IPS DF 6.9 (cell line): ENCODE results near the gene SH2D5.
A peak's percentile ranks its signal among the peaks of the same experiment; 100 is the strongest.

Source experiments
- DNase-seq: peaks from one replicate; pipeline ENCODE4 v3.0.0-alpha.2; 2013; ENCODE audit warnings: low read depth, low spot score
- H3K27ac ChIP-seq: one replicate; pipeline ENCODE4 v1.5.1; 2013; ENCODE audit warnings: low read length, control low read depth
- H3K27me3 ChIP-seq: 2 replicates; pipeline ENCODE4 v1.6.1; 2013; ENCODE audit warnings: mild to moderate bottlenecking, low read length; ENCODE audit not compliant: control insufficient read depth, insufficient read depth
- H3K36me3 ChIP-seq: 2 replicates; pipeline ENCODE4 v1.6.1; 2013; ENCODE audit warnings: low read length; ENCODE audit not compliant: control insufficient read depth, insufficient read depth
- H3K4me1 ChIP-seq: 2 replicates; pipeline ENCODE4 v1.6.1; 2013; ENCODE audit warnings: low read length; ENCODE audit not compliant: control insufficient read depth, insufficient read depth
- H3K4me3 ChIP-seq: 2 replicates; pipeline ENCODE4 v1.5.1; 2013; ENCODE audit warnings: mild to moderate bottlenecking, low read length
- H3K9me3 ChIP-seq: 2 replicates; pipeline ENCODE4 v1.6.1; 2013; ENCODE audit warnings: low read length, inconsistent platforms; ENCODE audit not compliant: control insufficient read depth, insufficient read depth
- WGBS: extraction: QIAGEN DNeasy Blood & Tissue Kit; methylation state at CpG from one replicate; pipeline ENCODE4 v1.1.7; 2013; ENCODE audit warnings: mixed read lengths, missing lambda C conversion rate; ENCODE audit not compliant: insufficient read length, insufficient coverage; 5-methylcytosine and 5-hydroxymethylcytosine counted together

Gene SH2D5

DNA sequence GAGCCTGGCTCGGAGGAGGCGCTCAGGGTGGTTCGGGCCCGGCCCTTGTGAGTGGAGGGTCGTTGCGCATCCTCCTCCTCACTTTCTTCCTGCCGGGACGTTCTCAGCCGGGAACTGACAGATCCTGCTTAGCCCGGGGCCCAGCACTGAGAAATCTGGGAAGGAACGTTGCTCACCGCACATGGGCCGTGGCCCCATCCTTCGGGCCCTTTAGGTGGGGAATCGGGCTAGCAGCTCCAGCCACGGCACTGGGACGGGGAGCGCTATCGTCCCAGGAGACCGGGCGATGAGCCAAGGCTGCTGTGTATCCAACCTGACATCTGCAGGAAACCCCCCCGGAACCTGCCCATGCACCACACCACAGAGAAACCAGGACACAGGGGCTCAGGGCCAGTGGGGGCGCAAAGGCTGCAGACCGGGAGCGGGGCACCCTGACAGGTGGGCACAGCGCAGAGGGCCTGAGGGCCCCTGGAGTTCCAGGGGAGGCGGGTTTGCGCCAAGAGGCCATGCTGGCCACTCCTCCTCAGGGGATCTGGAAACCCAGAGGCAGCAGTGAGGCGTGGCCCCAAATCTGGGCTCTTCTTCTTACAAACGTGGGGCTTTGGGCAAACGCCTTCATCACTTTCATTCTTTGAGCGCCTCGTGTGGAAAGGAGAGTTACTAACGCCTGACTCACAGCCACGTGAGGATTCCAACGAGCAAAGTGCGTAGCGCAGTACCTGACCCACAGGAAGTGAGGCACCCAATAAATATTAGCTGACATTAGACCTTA lies at the start of gene SH2D5:
Gene SH2D5, minus strand, starts transcription at position 116 of the 772 bp plus-strand sequence. CDS start 4,659 bp downstream, outside the sequence.
- H3K9me3 ChIP-seq, result no peaks in the 10 kb centered on the region
- no peak within 1 kb of the TSS for H3K27ac ChIP-seq
- H3K27me3 ChIP-seq, result peaks cover 9% of the 10 kb centered on the region; the same call in 1 of the 2 replicates
- no peaks in the 10 kb centered on the region for H3K36me3 ChIP-seq
- DNase-seq, result no peak
- peak within 1 kb of the TSS; percentile 54 for H3K4me3 ChIP-seq
- peaks cover 13% of the 10 kb centered on the region for H3K4me1 ChIP-seq
- no CpG with 5 or more reads among the region's 38 CpGs for WGBS

DNA sequence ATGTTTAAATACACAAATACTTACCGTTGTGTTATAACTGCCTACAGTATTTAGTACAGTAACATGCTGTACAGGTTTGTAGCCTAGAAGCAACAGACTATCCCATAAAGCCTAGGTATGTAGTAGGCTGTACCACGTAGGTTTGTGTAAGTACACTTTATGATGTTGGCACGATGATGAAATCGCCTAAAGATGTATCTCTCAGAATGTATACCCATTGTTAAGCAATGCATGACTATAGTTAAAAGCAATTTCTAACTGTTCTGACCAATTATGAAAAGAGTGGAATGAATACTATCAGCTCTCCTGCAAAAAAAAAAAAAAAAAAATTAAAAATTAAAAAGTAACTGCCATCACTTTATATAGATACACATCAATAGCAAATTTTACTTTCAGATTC lies 43.2 kb upstream of the SH2D5 start:
- WGBS, result no CpG with 5 or more reads among the region's 4 CpGs
- no peak overlapping the region for H3K27ac ChIP-seq
- H3K4me1 ChIP-seq, result no peaks in the 10 kb centered on the region; the same call in 1 of the 2 replicates
- DNase-seq, result no peak
- peaks cover 7% of the 10 kb centered on the region; the same call in 1 of the 2 replicates for H3K36me3 ChIP-seq
- no peak overlapping the region for H3K4me3 ChIP-seq
- H3K27me3 ChIP-seq, result no peaks in the 10 kb centered on the region
- H3K9me3 ChIP-seq, result no peaks in the 10 kb centered on the region

DNA sequence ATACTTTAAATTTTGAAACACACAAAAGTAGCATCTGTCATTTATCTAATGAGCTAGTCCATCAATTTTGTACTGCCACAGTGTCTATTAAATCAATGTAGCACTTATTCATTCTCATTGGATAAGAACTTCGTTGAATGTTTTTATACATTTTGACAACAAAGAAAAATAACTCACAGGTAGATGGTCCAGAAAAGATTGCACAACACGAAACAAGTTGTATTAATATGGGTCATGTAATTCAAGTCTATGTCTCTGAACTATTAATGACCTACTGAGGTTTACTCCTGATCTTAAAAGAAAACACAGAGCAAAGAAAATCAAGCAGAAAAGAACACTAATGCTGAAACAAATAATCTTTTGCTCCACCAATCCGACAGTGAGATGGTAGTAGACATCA lies 39.3 kb upstream of the SH2D5 start:
- Histone ChIP-seq H3K9me3 (no peaks in the 10 kb centered on the region), H3K27ac (no peak overlapping the region), H3K27me3 (no peaks in the 10 kb centered on the region), H3K4me3 (no peak overlapping the region), H3K4me1 (no peaks in the 10 kb centered on the region), H3K36me3 (peaks cover 20% of the 10 kb centered on the region)
- DNase-seq, result no peak
- no CpG with 5 or more reads among the region's 3 CpGs for WGBS

DNA sequence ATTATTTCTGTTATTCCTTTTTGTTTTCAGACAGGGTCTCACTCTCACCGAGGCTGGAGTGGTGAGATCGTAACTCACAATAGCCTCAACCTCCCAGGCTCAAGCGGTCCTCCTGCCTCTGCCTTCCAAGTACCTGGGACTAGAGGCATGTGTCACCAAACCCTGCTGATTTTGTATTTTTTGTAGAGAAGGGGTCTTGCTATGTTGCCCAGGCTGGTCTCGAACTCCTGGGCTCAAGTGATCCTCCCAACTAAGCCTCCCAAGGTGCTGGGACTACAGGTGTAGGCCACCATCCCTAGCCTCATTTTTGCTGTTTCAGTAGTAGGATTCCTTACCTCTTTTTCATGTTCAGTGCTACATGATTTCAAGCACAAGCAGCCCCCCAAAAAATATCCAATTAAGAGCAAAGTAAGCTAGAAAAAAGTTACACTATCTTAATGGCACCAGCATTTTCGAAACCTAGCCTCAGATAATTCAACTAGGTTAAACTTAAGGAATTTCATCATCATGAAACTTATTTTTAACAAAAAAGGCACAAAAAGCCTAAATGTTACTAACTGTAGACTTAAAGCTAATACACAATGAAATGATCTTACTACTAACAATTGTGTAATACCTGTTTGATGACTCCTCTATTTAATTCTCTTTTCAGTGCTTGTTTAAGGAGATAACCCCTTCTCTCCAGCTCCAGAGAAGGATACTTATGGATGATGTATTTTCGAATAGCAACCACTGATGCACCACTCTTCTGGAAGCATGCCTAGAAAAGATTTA lies 38.0 kb upstream of the SH2D5 start:
- no CpG with 5 or more reads among the region's 6 CpGs for WGBS
- H3K4me3 ChIP-seq, result no peak overlapping the region

DNA sequence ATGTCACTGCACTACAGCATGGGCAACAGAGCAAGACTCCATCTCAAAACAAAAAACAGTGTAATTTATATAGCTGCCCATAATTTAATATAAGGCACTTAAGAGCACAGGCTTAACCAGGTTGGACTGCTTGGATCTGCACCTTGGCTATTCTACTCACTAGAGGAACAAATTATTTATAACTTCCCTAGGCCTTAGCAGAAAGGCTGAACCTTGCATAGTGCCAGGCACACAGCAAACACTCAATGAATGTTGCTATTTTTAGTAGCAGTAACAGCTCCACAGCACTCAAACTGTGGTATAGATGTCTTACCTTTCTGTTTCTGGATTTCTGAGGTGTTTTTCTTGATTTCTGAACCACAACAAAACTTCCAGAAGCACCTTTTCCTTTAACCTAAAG lies 34.8 kb upstream of the SH2D5 start:
- no peak overlapping the region for H3K4me3 ChIP-seq
- no peaks in the 10 kb centered on the region for H3K9me3 ChIP-seq
- no peak overlapping the region for H3K27ac ChIP-seq
- DNase-seq, result no peak
- no peaks in the 10 kb centered on the region for H3K27me3 ChIP-seq
- no peaks in the 10 kb centered on the region for H3K4me1 ChIP-seq
- H3K36me3 ChIP-seq, result peaks cover 19% of the 10 kb centered on the region

More for the DNA sequence above, 38.0 kb upstream of the SH2D5 start:
- no peak for DNase-seq
- H3K36me3 ChIP-seq, result peaks cover 23% of the 10 kb centered on the region
- H3K4me1 ChIP-seq, result no peaks in the 10 kb centered on the region
- no peak overlapping the region for H3K27ac ChIP-seq
- no peaks in the 10 kb centered on the region for H3K9me3 ChIP-seq
- no peaks in the 10 kb centered on the region for H3K27me3 ChIP-seq

DNA sequence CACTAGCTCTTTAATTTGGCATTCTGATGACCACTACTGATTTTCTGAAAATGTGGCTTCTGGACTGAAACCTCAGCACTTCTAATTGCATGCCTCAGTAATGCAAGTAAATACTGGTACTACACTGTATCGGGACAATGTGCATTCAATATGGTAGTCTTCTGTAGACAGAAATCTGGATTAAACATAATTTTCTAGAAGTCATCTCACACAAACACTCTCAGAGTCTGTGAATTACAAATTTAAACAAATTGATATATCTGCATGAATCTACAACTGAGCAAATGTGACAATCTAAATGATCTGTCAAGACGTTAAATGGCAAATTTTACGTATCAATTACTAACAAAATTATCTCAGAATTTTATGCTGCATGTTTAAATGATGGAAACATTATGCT lies 30.9 kb upstream of the SH2D5 start:
- Histone ChIP-seq H3K4me3 (no peak overlapping the region), H3K9me3 (no peaks in the 10 kb centered on the region), H3K36me3 (peaks cover 20% of the 10 kb centered on the region), H3K27me3 (no peaks in the 10 kb centered on the region), H3K27ac (no peak overlapping the region), H3K4me1 (no peaks in the 10 kb centered on the region)
- no peak for DNase-seq
- WGBS, result no CpG with 5 or more reads among the region's 3 CpGs

DNA sequence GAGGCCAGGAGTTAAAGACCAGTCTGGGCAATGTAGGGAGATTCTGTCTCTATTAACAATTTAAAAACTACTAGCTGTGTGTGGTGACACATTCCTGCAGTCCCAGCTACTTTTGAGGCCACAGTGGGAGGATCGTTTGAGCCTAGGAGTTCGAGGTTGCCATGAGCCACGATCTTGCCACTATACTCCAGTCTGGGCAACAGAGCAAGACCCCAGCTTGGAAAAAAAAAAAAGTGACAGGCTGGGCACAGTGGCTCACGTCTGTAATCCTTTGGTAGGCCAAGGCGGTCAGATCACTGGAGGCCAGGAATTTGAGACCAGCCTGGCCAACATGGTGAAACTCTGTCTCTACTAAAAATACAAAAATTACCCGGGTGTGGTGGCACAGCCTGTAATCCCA lies 27.8 kb upstream of the SH2D5 start:
- H3K9me3 ChIP-seq, result no peaks in the 10 kb centered on the region
- peaks cover 10% of the 10 kb centered on the region for H3K36me3 ChIP-seq
- no peak overlapping the region for H3K4me3 ChIP-seq
- no peaks in the 10 kb centered on the region for H3K27me3 ChIP-seq
- H3K27ac ChIP-seq, result no peak overlapping the region
- no peaks in the 10 kb centered on the region for H3K4me1 ChIP-seq
- no CpG with 5 or more reads among the region's 6 CpGs for WGBS
- DNase-seq, result no peak

DNA sequence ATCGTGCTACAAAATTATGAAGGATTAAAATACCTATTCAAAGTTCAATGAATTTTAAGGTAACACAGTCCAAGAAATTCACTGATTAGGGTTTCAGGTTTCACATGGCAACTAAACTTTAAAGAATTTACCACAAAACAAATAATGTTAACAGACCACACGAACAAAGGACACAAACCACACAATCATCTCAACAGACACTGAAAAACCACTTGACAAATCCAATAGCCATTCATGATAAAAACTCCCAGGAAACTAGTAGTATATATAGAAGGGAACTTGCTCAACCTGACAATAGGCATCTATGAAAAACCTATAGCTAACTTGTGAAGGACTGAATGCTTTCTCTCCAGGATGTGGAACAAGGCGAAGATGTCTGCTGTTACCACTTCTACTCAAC lies 21.1 kb upstream of the SH2D5 start:
- Histone ChIP-seq H3K4me1 (no peaks in the 10 kb centered on the region), H3K27me3 (no peaks in the 10 kb centered on the region), H3K4me3 (no peak overlapping the region), H3K9me3 (no peaks in the 10 kb centered on the region), H3K27ac (no peak overlapping the region), H3K36me3 (peaks cover 3% of the 10 kb centered on the region; the same call in 1 of the 2 replicates)
- no peak for DNase-seq
- no CpG with 5 or more reads among the region's 3 CpGs for WGBS

DNA sequence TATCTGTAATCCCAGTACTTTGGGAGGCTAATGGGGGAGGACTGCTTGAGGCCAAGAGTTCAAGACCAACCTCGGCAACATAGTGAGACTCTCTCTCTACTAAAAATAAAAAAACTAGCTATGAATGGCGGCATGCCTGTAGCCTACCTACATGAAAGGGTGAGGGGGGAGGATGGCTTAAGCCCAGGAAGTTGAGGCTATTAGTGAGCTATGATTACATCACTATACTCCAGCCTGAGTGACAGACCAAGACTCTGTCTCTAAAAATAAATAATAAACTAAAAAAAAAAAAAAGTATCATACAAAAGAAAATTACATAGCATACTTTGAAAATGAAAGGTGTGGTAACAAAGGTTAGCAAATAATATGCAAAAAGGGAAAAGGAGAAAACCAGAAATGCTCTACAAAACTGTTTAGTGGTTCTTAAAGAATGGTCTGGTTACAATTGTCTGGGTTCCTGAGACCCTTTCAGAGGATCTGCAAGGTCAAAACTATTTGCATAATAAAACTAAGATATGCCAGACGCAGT lies 19.0 kb upstream of the SH2D5 start:
- H3K27me3 ChIP-seq, result no peaks in the 10 kb centered on the region
- H3K27ac ChIP-seq, result no peak overlapping the region
- no peak overlapping the region for H3K4me3 ChIP-seq
- no peak for DNase-seq
- no CpG with 5 or more reads among the region's 3 CpGs for WGBS
- H3K4me1 ChIP-seq, result no peaks in the 10 kb centered on the region
- no peaks in the 10 kb centered on the region for H3K9me3 ChIP-seq
- peaks cover 3% of the 10 kb centered on the region; the same call in 1 of the 2 replicates for H3K36me3 ChIP-seq

DNA sequence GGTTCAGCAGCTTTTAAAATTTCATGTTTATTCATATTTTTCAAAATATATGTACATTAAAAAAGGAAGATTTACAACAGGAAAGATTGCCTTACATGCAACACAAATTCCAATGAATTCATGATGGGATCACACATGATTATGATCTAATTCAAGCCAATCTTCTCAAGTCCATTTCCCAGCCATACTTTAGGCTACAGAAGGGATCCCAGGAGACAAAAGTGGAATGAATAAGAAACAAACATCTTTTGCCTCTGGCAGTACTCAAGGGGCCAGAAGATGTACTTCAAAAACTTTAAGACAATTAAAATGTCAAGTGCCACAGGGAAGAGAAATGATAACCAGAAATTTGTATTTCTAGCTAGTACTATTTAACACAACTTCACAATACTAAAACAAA lies 10.2 kb upstream of the SH2D5 start:
- H3K36me3 ChIP-seq, result peaks cover 11% of the 10 kb centered on the region; the same call in 1 of the 2 replicates
- DNase-seq, result no peak
- no peak overlapping the region for H3K27ac ChIP-seq
- no peaks in the 10 kb centered on the region for H3K27me3 ChIP-seq
- no peak overlapping the region for H3K4me3 ChIP-seq
- H3K9me3 ChIP-seq, result no peaks in the 10 kb centered on the region
- no peaks in the 10 kb centered on the region for H3K4me1 ChIP-seq
